ENCODE data around the gene ATE1. TPM values are rescaled to one million over a fixed set of nuclear protein-coding genes. Genes with fewer than 3 reads are reported as not detected.

ATE1 gene
- total and polyA plus RNA-seq, 12 donors, result 4.5 to 57.7 (median 42.5) TPM

DNA sequence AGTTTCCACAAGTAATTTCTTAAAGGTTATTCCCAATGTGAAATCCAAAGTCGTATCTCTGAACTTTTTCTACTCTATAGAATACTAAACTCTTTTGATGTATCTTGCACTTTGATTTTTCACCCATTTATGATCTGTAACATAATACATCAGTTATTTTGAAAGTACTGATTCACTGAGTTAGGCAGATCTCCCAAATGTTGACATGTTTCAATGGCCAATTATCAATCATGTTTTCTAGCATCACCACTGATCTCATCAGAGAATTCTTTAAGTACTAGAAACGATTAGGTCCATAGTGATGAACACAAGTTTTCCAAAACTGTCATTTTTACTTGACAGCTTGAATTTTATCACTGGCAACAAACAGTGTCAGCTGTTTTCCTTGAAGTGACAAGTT is 119.0 kb downstream of the ATE1 start:
- intact Hi-C loops (cut with DNase I), result no loop called here
- no peaks in the 10 kb centered on the region for H3K27me3 ChIP-seq
- TF ChIP-seq, protein P1, sequence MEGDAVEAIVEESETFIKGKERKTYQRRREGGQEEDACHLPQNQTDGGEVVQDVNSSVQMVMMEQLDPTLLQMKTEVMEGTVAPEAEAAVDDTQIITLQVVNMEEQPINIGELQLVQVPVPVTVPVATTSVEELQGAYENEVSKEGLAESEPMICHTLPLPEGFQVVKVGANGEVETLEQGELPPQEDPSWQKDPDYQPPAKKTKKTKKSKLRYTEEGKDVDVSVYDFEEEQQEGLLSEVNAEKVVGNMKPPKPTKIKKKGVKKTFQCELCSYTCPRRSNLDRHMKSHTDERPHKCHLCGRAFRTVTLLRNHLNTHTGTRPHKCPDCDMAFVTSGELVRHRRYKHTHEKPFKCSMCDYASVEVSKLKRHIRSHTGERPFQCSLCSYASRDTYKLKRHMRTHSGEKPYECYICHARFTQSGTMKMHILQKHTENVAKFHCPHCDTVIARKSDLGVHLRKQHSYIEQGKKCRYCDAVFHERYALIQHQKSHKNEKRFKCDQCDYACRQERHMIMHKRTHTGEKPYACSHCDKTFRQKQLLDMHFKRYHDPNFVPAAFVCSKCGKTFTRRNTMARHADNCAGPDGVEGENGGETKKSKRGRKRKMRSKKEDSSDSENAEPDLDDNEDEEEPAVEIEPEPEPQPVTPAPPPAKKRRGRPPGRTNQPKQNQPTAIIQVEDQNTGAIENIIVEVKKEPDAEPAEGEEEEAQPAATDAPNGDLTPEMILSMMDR (IDR thresholded peaks at IDR 0.05), result no peak
- no peak overlapping the region for H3K4me3 ChIP-seq
- ATAC-seq, result no peak
- 75 to 78% methylated on average over 2 of the region's 2 CpGs for WGBS, 2 donors
- peaks cover 0 to 8% (median 0%) of the 10 kb centered on the region in 9 donors for H3K4me1 ChIP-seq
- H3K36me3 ChIP-seq, result peaks cover 0 to 29% (median 0%) of the 10 kb centered on the region in 9 donors
- H3K9me3 ChIP-seq, result no peaks in the 10 kb centered on the region
- no peak for DNase-seq
- no peak overlapping the region for H3K27ac ChIP-seq

DNA sequence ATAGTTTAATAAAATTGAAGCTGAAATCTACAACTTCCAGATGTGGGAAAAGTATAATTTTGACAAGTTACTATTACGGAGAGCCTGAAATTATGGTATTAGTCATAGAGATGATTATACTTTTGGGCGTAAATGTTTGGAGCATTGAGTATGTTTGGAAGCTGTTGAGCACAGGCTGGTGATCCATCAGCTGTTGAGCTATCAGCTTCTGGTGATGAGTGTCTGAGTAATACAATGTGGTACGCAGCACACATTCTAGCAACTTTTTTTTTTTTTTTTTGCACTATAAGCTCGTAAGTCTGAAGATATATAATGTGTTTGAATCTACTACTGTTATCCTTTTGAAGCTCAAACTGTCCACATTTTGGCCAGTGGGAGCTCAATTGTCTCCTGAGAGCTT is 123.4 kb downstream of the ATE1 start:
- H3K9me3 ChIP-seq, result no peaks in the 10 kb centered on the region
- peaks cover 0 to 4% (median 0%) of the 10 kb centered on the region in 9 donors for H3K4me1 ChIP-seq
- H3K36me3 ChIP-seq, result peaks cover 0 to 46% (median 0%) of the 10 kb centered on the region in 9 donors
- H3K27ac ChIP-seq, result peak overlapping the region in 1 of 10 donors; percentile 21
- no peak for DNase-seq
- no peak overlapping the region for H3K4me3 ChIP-seq
- no peaks in the 10 kb centered on the region for H3K27me3 ChIP-seq
- peak in 5 of 8 donors; percentile 51 to 72 (median 59) for ATAC-seq
- TF ChIP-seq, protein P1 (IDR thresholded peaks at IDR 0.05), result no peak
- intact Hi-C loops (cut with DNase I), result no loop called here
- WGBS, 2 donors, result 84 to 88% methylated on average over 4 of the region's 4 CpGs

DNA sequence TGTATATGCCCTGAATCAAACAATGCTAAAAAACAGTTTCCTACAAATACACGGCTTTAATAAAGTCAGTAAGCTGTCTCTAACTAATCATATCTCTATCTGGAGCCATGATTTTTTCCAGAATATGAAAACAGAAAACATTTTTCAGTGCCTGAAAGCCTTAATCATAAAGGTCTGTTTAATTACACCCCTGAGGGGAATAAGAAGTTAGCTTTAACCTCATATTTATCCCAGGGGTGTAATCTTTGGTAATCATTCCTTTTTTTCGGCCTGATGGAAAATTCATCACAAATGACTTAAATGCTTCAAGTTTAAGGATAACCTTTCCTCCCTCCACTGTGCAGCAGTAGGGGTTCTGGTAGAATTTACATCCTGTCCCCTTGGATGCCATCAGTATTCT is 124.2 kb downstream of the ATE1 start:
- TF ChIP-seq, protein P1 (IDR thresholded peaks at IDR 0.05), result no peak
- Histone ChIP-seq H3K4me1 (peaks cover 0 to 4% (median 0%) of the 10 kb centered on the region in 9 donors), H3K4me3 (no peak overlapping the region), H3K9me3 (no peaks in the 10 kb centered on the region), H3K27ac (no peak overlapping the region), H3K36me3 (peaks cover 0 to 46% (median 0%) of the 10 kb centered on the region in 9 donors), H3K27me3 (no peaks in the 10 kb centered on the region)
- no peak for DNase-seq
- WGBS, 2 donors, result 70 to 71% methylated on average over 2 of the region's 2 CpGs
- no peak for ATAC-seq
- intact Hi-C loops (cut with DNase I), result no loop called here

DNA sequence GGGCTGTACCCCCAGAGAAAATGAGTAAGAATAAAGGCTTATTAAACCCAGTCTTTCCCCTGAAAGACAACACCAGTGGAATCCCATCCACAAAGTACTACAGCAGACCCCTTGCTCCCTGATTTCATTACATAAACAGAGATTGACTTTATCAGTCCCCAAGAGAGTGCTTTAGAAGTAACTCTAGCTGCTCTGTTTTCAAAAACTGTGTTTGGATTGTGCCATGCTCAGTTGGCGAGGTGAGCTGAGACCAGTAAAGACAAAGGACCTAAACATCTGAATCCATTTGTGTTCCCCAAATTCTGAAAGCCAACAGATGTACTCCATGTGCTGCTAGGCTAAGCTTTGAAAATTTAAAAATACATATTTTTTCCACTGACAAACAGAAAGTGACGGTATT is 127.0 kb downstream of the ATE1 start:
- H3K27me3 ChIP-seq, result no peaks in the 10 kb centered on the region
- DNase-seq (no peak), ATAC-seq (no peak)
- H3K4me1 ChIP-seq, result peaks cover 0 to 4% (median 0%) of the 10 kb centered on the region in 9 donors
- intact Hi-C loops (cut with DNase I), result no loop called here
- TF ChIP-seq, protein P1 (IDR thresholded peaks at IDR 0.05), result no peak
- peak overlapping the region in 3 of 10 donors; percentile 17 to 27 (median 19) for H3K27ac ChIP-seq
- no peaks in the 10 kb centered on the region for H3K9me3 ChIP-seq
- peaks cover 0 to 28% (median 0%) of the 10 kb centered on the region in 9 donors for H3K36me3 ChIP-seq
- H3K4me3 ChIP-seq, result no peak overlapping the region
- 83 to 92% methylated on average over 2 of the region's 2 CpGs for WGBS, 2 donors

Data from heart right ventricle (tissue), 16 donors.